Measurements from ENCODE around the gene VN1R4.

- TF ChIP-seq CTCF (IDR thresholded peaks at IDR 0.05) (no peak), POLR2A (IDR thresholded peaks at IDR 0.05) (no peak)
These were observed 42.9 kb downstream of the VN1R4 start for GRCh38 chr19:53224606-53225005.

Measured in lower leg skin (tissue), 3 donors.